HG03280 (cell line): Measurements from ENCODE around the gene FBLIM1.

ENCODE experiments used
- ATAC-seq: cut with Tn5 transposase; IDR thresholded peaks from one replicate; pipeline ENCODE4 v1.9.1; 2021; ENCODE audit warnings: mild to moderate bottlenecking, moderate library complexity; ENCODE audit not compliant: unreplicated experiment

The FBLIM1 gene

DNA sequence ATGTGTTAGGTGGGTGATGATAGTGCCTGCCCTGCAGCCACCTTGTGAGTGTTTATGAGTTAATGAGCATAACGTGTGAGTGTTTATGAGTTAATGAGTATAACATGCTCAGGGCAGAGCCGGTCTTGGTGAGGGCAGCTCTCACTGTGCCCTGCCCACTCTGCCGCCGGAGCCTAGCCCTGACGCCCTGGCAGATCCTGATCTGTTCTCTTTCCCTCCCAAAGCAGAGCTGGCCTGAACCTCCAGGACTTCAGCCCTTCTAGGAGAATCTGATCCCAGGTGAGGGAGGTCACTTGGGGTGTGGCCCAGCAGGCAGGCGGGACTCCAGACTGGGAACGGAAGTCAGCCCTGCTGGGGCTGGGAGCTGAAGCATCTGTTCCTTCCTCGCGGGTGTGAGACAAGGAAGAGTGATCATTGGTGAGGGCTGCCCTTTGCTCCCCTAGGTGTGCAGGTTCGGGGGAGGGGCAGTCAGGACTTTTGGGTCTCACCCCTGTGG lies 5.7 kb downstream of the FBLIM1 start:
- no peak for ATAC-seq

DNA sequence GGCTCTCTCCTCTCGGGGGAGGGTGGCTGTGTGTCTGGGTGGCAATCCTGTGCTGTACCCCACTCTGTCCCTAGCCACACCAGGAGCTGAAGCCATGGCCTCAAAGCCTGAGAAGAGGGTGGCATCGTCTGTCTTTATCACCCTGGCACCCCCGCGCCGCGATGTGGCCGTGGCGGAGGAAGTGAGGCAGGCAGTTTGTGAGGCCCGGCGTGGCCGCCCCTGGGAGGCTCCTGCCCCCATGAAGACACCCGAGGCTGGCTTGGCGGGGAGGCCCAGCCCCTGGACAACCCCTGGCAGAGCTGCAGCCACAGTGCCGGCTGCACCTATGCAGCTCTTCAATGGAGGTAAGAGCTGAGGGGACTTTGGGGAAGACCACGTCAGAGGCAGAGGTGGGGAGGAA lies 6.3 kb downstream of the FBLIM1 start:
- no peak for ATAC-seq

DNA sequence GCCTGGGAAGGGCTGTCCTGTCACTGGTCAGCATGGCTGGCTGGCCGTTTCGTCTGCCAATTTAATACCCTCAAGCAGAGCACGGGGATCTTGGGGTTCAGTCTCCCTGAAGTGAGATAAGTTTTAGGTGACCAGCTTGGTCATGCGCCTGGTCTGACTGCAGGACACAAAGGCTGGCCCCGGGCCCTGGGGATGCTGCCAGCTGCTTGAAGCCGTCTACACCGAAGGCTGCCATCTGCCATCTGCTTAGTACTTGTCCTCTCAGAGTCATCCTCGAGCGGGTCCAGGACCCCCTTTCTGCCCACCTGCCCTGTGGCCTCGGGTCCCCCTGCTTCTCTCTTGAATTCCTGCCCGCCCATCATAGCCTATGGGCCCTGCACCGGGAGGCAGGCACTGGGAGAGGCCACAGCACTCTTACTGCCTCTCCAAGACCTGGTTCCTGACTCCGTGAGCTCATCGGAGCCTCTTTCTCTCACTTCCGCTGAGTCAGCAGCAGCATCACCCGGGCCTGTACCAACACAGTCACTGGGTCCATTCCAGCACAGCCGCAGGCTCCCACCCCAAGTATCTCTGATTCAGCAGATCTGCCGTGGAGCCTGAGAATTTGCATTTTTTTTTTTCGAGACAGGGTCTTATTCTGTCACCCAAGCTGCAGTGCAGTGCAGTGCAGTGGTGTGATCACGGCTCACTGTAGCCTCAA lies 7.0 kb downstream of the FBLIM1 start:
- no peak for ATAC-seq

DNA sequence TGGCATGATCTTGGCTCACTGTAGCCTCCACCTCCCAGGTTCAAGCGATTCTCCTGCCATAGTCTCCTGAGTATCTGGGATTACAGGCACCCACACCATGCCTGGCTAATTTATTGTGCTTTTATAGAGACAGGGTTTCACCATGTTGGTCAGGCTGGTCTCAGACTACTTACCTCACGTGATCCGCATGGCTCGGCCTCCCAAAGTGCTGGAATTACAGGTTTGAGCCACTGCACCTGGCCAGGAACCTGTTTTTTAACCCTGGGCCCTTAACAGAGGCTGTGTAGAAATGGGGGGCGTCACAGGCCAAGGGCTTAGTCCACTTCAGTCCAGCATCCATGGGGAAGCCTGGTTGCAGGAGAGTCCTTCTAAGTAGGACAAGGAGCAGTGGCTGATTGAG lies 9.3 kb downstream of the FBLIM1 start:
- ATAC-seq: no peak

DNA sequence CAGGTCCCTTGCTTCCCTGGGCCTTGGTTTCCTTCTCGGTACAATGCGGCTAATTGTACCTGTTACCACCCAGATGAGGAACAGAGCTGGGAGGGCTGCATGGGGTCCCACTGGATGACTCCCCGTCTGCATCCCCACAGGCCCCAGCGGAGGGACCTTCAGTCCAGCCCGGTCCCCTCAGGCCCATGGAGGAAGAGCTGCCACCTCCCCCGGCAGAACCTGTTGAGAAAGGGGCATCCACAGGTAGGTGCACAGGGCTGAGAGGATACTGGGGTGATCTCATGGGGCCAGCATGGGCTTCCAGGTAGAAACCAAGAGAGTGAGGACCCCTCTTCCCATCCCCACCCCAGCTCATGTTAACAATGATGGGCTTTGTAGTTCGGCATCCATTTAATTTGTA lies 9.8 kb downstream of the FBLIM1 start:
- no peak for ATAC-seq

DNA sequence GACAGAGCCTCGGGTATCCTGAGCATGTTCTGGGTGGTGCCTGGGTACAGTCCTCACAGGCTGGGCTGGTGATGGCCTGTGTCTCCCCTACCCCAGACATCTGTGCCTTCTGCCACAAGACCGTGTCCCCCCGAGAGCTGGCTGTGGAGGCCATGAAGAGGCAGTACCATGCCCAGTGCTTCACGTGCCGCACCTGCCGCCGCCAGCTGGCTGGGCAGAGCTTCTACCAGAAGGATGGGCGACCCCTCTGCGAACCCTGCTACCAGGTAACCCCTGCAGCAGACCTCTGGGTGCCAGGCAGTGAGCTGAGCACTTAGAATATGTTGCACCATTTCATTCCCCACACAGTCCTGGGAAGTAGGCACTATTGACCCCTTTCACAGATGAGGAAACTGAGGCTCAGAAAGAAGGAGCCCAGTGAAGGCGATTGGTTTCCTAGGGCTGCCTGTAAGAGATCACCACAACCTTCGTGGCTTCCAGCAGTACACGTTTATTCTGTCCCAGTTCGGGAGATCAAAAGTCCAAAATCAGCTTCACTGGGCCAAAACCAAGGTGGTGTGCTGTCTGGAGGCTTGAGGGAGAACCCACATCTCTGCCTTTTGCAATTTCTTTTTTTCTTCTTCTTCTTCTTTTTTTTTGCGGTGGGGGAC lies 11.8 kb downstream of the FBLIM1 start:
- no peak for ATAC-seq

DNA sequence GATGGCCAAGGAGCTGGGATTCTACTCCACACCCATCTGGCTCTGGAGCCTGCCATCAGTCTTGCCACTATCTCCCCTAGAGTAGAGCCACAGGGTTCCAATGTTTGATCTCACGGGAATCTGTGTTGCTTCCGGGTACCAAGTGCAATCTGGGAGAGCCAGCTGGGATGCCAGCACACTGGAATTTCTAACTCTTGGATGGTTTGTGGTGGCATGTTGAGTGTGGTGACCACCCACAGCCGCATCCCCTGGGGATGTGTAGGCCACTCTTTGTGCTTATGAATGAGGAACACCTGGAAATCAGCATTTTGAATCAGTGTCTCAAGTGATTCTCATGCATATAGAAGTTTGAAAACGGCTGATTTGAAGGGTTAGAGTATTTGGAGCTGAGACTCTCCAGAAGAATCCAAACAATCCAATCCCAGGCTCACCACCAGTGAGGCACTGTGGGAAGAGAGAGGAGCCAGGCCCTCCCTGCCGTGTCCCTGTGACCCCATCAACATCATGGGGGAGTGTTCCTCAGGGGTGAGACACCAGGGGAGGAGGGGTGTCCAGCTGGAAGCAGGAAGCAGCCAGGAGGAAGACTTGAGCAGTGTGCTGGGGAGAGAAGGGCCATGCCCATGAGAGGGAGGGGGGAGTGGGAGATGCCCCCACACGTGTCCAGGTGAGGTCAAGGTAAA lies 13.4 kb downstream of the FBLIM1 start:
- ATAC-seq: no peak

DNA sequence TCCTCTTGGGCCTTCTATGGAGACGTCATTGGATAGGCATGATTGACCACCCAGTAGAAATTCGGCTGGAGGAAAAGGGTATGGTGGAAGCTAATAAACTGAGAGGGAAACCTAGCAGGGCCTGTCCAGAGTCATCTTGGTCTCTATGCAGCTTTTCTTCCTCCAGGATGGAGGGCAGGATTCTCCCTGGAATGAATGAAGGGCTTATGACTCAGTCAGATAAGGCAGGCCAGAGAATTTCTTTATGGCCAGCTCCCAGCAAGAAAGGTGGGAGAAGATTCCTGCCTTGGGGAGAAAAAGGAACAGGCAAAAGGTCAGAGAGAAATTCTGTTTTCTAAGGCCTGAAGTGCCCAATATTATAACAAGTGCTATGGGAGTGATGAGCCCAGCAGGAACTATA lies 17.1 kb downstream of the FBLIM1 start:
- ATAC-seq: no peak

DNA sequence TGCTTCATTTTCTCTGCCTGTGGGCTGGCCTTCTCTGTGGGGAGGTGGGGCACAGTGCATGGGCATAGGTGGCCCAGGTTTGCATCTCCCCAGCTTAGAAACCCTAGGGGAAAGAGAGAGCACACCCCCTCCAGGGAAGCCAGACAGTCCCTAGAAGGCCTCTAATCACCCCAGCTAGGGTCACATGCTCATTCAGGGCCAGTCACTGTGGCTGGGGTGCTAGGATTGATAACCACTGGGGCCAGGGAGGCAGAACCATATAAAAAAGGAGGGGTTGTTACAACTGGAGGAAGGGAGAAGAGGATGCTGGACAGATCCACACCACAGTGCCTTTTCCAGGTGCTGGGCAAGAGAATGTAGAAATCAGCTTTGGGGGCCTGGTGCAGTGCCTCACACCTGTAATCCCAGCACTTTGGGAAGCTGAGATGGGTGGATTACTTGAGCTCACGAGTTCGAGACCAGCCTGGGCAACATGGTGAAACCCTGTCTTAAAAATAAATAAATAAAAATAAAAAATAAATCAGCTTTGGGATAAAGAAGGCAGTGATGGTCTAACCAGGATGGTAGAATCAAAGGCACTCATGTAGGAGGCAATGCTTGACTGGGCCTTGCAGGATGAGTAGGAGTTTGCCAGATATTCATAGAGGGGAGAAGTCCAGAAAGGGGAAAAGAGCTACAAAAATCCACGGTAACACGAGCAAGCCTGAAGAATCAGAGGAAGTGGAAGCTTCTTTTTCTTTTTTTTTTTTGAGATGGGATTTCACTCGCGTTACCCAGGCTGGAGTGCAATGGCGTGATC lies 19.5 kb downstream of the FBLIM1 start:
- no peak for ATAC-seq

DNA sequence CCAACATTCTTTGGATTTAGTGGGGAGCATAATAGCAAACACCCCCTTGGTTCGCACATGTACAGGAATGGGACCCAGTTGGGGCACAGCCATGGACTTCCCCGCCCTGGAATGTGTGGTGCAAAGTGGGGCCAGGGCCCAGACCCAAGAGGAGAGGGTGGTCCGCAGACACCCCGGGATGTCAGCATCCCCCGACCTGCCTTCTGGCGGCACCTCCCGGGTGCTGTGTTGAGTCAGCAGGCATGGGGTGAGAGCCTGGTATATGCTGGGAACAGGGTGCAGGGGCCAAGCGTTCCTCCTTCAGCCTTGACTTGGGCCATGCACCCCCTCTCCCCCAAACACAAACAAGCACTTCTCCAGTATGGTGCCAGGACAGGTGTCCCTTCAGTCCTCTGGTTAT lies 27.1 kb downstream of the FBLIM1 start:
- ATAC-seq: no peak

DNA sequence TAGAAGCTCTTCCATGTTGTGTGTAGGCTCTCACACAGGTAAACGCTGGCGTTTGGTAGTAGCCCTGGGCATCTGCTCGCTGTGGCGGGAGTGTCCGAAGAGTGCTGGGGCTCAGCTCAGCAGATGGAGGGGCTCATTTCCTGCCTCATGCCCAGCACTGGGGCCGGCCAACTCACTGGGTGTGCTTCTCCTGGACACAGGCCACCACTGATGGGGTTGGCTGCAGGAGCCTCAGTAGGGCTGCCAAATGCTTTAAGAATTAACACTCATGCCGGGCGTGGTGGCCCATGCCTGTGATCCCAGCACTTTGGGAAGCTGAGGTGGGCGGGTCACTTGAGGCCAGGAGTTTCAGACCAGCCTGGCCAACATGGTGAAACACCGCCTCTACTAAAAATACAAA lies 28.0 kb downstream of the FBLIM1 start:
- no peak for ATAC-seq

DNA sequence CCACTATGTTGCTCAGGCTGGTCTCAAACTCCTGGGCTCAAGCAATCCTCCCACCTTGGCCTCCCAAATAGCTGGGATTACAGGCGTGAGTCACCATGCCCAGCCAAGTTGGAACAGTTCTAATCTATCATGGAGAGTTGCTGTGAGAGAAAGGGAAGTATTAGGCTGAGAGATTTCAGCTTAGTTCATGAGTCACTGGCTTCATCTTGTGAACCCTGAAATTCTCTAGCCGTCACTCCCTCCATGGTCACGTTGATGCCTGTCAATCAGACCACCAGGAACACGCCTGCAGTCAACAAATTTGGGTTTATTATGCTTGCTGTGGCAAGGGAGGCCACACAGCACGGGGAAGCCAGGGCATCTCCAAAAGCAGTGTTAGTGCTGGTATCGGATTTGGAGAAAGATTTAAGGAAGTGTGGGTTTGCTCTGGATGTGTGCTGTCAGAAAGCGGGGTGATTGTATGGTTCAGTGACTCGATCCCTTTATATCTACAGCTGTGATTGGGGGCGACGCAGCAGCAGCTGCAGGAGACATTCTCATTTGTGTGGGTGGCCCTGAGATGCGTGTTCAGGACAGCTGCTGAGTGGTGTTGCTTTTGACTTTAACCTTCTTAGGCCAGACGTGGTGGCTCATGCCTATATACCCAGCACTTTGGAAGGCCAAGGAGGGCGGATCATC lies 30.2 kb downstream of the FBLIM1 start:
- ATAC-seq: no peak

DNA sequence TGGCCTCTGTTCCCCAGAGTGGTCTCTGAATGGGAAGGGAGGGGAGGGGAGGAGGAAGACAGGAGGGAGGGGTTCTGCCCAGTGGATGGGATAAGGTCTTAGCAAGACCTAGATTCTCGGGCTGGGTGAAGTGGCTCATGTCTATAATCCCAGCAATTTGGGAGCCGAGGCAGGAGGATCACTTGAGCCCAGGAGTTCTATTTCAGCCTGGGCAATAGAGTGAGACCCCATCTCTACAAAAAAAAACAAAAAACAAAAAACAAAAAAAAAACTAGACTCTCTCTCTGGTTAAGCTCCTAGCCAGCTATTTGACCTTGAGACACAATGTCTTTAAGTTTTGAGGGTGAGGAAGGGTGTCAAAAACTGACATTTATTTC lies 37.5 kb downstream of the FBLIM1 start:
- ATAC-seq: no peak

DNA sequence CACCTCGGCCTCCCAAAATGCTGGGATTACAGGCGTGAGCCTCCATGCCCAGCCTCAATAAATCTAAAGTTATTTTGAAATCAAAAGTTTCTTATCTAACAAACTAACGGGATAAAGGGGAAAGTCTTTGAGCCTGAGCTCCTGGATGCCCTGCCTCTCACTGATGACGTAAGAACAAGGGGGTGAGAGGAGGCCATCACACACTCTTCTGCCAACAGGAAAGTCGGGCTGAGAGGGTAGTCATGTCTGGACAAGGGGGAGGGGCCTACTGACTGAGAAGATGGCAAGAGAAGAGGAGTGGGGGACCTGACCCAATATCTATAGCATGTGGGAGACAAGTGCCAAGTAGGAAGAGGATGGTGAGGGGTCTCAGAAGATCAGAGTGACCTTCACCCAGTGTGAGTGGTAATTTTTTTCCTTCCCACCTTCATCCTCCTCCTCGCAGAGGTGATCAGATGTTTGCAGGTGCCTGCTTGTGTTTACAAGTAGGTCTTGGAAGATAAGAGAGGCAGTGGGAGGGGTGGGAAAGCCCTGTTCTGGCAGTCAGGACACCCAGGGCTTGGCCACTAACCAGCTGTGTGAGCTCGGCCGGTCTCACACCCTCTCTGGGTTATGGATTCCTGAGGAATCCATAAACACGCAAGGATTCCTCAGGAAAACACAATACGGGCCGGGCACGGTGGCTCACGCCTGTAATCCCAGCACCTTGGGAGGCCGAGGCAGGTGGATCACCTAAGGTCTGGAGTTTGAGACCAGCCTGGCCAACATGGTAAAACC lies 39.2 kb downstream of the FBLIM1 start:
- no peak for ATAC-seq

DNA sequence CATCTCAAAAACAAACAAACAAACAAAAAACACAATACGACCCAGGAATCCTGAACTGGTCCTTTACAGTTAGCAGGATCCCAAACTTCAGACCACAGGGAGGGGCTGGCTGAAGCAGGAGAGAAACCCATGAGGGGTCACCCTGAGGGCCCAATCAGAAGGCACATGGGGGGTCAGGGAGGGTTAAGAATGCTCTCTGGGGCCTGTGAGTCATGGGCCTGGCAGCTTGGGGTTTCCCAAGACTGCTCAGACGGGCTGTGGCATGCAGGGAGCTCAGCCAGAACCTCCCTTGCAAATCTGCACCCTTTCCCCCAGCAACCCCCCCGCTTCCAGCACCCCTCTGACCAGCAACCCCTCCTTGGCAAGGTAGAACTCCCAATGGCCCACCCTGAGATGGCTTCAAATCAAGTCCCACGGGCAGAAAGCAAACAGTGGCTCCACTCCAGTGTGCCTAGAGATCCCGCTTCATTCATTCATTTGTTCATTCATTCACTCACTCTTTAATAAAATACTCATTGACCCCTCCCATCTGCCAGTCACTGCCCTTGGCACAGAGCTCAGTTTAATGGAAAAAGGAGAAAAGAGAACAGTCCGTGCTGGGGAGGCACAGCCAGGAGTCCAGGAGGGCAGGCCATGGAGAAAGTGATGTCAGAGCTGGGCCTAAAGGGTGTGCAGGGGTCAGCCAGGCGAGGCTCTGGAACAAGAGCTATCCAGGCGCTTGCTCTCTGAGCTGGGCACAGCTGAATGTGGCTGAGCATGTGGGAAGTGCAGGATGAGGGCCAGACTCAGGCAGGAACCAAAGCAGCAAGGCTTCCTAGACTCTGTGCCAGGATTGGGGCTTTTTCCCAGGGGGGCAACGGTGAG lies 40.6 kb downstream of the FBLIM1 start:
- no peak for ATAC-seq

DNA sequence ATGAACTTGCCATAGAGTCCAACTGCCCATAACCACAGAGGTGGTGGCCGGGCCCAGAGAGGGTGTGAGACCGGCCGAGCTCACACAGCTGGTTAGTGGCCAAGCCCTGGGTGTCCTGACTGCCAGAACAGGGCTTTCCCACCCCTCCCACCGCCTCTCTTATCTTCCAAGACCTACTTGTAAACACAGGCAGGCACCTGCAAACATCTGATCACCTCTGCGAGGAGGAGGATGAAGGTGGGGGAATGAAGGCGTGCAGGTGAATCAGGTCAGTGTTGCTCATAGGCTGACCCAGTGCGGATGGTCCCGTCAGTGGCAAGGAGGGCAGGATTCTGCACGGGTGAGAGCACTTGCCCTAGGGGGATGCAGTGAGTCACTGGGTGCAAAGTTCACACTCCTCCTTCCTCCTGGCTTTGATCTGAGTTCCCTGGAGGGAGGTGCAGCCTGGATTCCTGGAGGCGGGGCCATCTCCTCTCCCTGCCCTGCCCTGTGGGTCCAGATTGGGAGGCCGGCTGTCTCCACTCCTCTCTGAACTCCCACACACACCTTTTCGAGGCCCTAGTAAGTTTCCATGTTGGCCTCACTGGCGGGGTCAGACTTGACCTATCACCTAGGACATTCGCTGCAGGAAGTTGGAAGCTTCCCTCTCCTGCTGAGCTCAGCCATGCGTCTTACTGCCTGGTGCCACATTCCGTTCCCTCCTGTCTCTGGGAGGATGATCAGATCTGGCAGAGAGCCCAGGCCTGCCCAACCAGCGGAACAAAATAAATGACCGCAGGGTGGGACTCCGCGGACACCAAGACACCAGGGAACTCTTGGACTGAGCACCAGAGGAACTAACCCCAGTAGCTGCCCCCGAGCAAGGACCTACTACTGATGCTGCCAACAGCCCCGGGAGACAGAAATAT lies 41.6 kb downstream of the FBLIM1 start:
- ATAC-seq: no peak

DNA sequence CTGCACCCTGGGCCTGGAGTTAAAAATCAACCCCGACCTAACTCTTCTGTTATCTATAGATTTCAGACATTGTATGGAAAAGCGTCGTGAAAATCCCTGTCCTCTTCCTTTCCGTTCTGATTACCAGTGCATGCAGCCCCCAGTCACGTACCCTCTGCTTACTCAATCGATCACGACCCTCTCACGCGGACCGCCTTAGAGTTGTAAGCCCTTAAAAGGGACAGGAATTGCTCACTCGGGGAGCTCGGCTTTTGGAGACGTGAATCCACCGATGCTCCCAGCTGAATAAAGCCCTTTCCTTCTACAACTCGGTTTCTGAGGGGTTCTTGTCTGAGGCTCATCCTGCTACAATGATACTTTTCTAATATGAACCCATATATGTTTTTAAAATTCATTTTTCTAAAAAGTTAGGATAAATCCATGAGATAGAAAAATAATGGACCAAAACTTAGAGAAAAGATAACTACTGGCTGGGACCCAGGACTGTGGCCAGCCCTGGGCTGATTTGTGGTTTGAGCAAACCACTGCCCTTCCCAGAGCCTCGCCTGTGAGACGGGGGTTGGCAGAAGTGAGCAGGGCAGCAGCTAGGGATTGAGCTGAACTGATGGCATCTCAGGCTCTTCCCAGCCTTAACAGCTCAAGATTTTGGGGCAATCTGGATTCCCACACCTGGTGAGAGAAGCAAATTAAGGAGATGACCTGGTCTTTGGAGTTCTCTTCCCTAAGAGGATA lies 43.8 kb downstream of the FBLIM1 start:
- no peak for ATAC-seq
